GM23338 (cell line): ENCODE results near the gene C4orf36.

Experiments
- CTCF ChIP-seq, 2 experiments: fragments of 200-600 bp in 1 of 2; sonication (generic) in 1 of 2; conservative IDR thresholded peaks; 2 replicates each; pipeline versions ENCODE4 v1.5.1 to v1.6.1; 2016 to 2017; ENCODE audit warnings: antibody characterized with exemption in 2 of 2, low read depth in 2 of 2, mild to moderate bottlenecking in 2 of 2, moderate library complexity in 1 of 2
- EZH2 ChIP-seq: fragments of 200-600 bp; sonication (generic); IDR thresholded peaks from one replicate; pipeline ENCODE4 v1.8.0; 2017; ENCODE audit warnings: antibody characterized with exemption, mild to moderate bottlenecking, low read depth; ENCODE audit not compliant: unreplicated experiment
- EZH2phosphoT487 ChIP-seq: fragments of 200-600 bp; sonication (generic); IDR thresholded peaks from one replicate; pipeline ENCODE4 v1.8.1; 2018; ENCODE audit warnings: antibody characterized with exemption; ENCODE audit not compliant: unreplicated experiment
- NANOG ChIP-seq: IDR thresholded peaks from 2 replicates; pipeline ENCODE4 v1.6.1; 2016; ENCODE audit warnings: antibody characterized with exemption, borderline replicate concordance
- POLR2AphosphoS5 ChIP-seq: IDR thresholded peaks from 2 replicates; pipeline ENCODE4 v1.6.1; 2016; ENCODE audit warnings: antibody characterized with exemption, low read depth
- STAT1 ChIP-seq: IDR thresholded peaks from one replicate; pipeline ENCODE4 v1.6.1; 2016; ENCODE audit warnings: antibody characterized with exemption; ENCODE audit not compliant: unreplicated experiment
- ZNF331 ChIP-seq: fragments of 250-450 bp; sonication (Bioruptor Pico); IDR thresholded peaks from 2 replicates; pipeline ENCODE4 v1.5.0; 2020; ENCODE audit warnings: low read depth, mild to moderate bottlenecking, moderate library complexity
- TF ChIP-seq, protein P1 (sequence below): IDR thresholded peaks from one replicate; pipeline ENCODE4 v1.6.1; 2018; ENCODE audit warnings: antibody characterized with exemption; ENCODE audit not compliant: unreplicated experiment
- TF ChIP-seq, protein P2 (sequence below): IDR thresholded peaks from 2 replicates; pipeline ENCODE4 v1.6.1; 2016; ENCODE audit warnings: antibody characterized with exemption

DNA sequence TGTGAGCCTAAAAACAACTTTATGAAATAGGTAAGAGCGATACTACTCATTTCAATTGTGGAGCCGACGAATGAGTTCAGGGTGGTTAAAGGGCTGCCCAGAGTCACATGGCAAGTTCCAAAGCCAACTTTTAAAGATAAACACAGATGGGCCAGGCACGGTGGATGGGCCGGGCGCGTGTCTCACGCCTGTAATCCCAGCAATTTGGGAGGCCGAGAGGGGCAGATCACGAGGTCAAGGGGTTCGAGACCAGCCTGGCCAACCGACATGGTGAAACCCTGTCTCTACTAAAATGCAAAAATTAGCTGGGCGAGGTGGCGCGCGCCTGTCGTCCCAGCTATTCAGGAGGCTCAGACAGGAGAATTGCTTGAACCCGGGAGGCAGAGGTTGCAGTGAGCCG, 914 bp upstream of the C4orf36 start:
- TF ChIP-seq CTCF (conservative IDR thresholded peaks at IDR 0.05; ENCODE audit: low read depth in 2 of 2) (no peak), EZH2 (no peak), EZH2phosphoT487 (no peak), POLR2AphosphoS5 (no peak), STAT1 (no peak), ZNF331 (CRISPR knock-in tag) (no peak), NANOG (no peak)
- TF ChIP-seq, protein P1, sequence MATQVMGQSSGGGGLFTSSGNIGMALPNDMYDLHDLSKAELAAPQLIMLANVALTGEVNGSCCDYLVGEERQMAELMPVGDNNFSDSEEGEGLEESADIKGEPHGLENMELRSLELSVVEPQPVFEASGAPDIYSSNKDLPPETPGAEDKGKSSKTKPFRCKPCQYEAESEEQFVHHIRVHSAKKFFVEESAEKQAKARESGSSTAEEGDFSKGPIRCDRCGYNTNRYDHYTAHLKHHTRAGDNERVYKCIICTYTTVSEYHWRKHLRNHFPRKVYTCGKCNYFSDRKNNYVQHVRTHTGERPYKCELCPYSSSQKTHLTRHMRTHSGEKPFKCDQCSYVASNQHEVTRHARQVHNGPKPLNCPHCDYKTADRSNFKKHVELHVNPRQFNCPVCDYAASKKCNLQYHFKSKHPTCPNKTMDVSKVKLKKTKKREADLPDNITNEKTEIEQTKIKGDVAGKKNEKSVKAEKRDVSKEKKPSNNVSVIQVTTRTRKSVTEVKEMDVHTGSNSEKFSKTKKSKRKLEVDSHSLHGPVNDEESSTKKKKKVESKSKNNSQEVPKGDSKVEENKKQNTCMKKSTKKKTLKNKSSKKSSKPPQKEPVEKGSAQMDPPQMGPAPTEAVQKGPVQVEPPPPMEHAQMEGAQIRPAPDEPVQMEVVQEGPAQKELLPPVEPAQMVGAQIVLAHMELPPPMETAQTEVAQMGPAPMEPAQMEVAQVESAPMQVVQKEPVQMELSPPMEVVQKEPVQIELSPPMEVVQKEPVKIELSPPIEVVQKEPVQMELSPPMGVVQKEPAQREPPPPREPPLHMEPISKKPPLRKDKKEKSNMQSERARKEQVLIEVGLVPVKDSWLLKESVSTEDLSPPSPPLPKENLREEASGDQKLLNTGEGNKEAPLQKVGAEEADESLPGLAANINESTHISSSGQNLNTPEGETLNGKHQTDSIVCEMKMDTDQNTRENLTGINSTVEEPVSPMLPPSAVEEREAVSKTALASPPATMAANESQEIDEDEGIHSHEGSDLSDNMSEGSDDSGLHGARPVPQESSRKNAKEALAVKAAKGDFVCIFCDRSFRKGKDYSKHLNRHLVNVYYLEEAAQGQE: no peak
- TF ChIP-seq, protein P2, sequence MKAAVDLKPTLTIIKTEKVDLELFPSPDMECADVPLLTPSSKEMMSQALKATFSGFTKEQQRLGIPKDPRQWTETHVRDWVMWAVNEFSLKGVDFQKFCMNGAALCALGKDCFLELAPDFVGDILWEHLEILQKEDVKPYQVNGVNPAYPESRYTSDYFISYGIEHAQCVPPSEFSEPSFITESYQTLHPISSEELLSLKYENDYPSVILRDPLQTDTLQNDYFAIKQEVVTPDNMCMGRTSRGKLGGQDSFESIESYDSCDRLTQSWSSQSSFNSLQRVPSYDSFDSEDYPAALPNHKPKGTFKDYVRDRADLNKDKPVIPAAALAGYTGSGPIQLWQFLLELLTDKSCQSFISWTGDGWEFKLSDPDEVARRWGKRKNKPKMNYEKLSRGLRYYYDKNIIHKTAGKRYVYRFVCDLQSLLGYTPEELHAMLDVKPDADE: no peak
